Glutamatergic neuron (in vitro differentiated cells): ENCODE data around the gene EDNRA. TPM values are rescaled to one million over a fixed set of nuclear protein-coding genes. Genes with fewer than 3 reads are reported as not detected.

Experiments used
- DNase-seq: peaks from one replicate; pipeline ENCODE4 v3.0.0; 2022
- H3K27ac Mint-ChIP-seq: one replicate; pipeline ENCODE4 v1.8.0; 2020; ENCODE audit warnings: mild to moderate bottlenecking, mixed read lengths, inconsistent platforms; ENCODE audit not compliant: unreplicated experiment
- H3K27me3 Mint-ChIP-seq: one replicate; pipeline ENCODE4 v1.8.0; 2020; ENCODE audit warnings: mild to moderate bottlenecking, moderate library complexity, mixed read lengths, inconsistent platforms; ENCODE audit not compliant: unreplicated experiment
- H3K36me3 Mint-ChIP-seq: one replicate; pipeline ENCODE4 v1.8.0; 2020; ENCODE audit warnings: mild to moderate bottlenecking, mixed read lengths, inconsistent platforms; ENCODE audit not compliant: unreplicated experiment
- H3K4me1 Mint-ChIP-seq: one replicate; pipeline ENCODE4 v1.8.0; 2020; ENCODE audit warnings: mild to moderate bottlenecking, low read depth, mixed read lengths, inconsistent platforms; ENCODE audit not compliant: unreplicated experiment
- H3K4me3 Mint-ChIP-seq: one replicate; pipeline ENCODE4 v1.8.0; 2020; ENCODE audit warnings: mild to moderate bottlenecking, mixed read lengths, inconsistent platforms; ENCODE audit not compliant: unreplicated experiment
- H3K9me3 Mint-ChIP-seq: one replicate; pipeline ENCODE4 v1.8.0; 2020; ENCODE audit warnings: mild to moderate bottlenecking, moderate library complexity, mixed read lengths, inconsistent platforms; ENCODE audit not compliant: unreplicated experiment
- CTCF ChIP-seq: fragments of 200-600 bp; sonication (generic); IDR thresholded peaks from one replicate; pipeline ENCODE4 v1.5.0; 2021; ENCODE audit not compliant: partially characterized antibody, unreplicated experiment
- total RNA-seq: library from RNA; stranded (reverse); fragmentation: NEBNext Ultra II Directional; extraction: Animal tissue kit (Norgen Biotek cat#: 25700); gene quantifications from one replicate; pipeline ENCODE4 v1.2.1, GENCODE V29; 2021; ENCODE audit not compliant: unreplicated experiment

Gene EDNRA
- total RNA-seq, 1 donor from 2014 or later, result not detected

- Mint-ChIP-seq H3K36me3 (no peaks in the 10 kb centered on the region), H3K27me3 (peaks cover 4% of the 10 kb centered on the region), H3K4me1 (no peaks in the 10 kb centered on the region), H3K9me3 (no peaks in the 10 kb centered on the region), H3K27ac (no peak overlapping the region), H3K4me3 (no peak overlapping the region)
- DNase-seq, result no peak
- no peak for TF ChIP-seq CTCF
Measured at GRCh38 chr4:147485167-147485566, 4.3 kb downstream of the EDNRA start.

- no peaks in the 10 kb centered on the region for H3K9me3 Mint-ChIP-seq
- H3K4me1 Mint-ChIP-seq, result no peaks in the 10 kb centered on the region
- no peak overlapping the region for H3K4me3 Mint-ChIP-seq
- TF ChIP-seq CTCF, result no peak
- no peaks in the 10 kb centered on the region for H3K36me3 Mint-ChIP-seq
- H3K27me3 Mint-ChIP-seq, result no peaks in the 10 kb centered on the region
- no peak for DNase-seq
- H3K27ac Mint-ChIP-seq, result no peak overlapping the region
Measured at GRCh38 chr4:147487616-147488015, 6.7 kb downstream of the EDNRA start.

GRCh38 chr4:147488556-147488955, 7.7 kb downstream of the EDNRA start:
- Mint-ChIP-seq H3K9me3 (no peaks in the 10 kb centered on the region), H3K4me3 (no peak overlapping the region), H3K4me1 (no peaks in the 10 kb centered on the region), H3K27me3 (peaks cover 2% of the 10 kb centered on the region), H3K36me3 (no peaks in the 10 kb centered on the region), H3K27ac (no peak overlapping the region)
- TF ChIP-seq CTCF, result no peak
- DNase-seq, result no peak

- Mint-ChIP-seq H3K4me3 (no peak overlapping the region), H3K4me1 (peaks cover 4% of the 10 kb centered on the region), H3K27me3 (peaks cover 2% of the 10 kb centered on the region), H3K36me3 (no peaks in the 10 kb centered on the region), H3K27ac (no peak overlapping the region), H3K9me3 (no peaks in the 10 kb centered on the region)
- no peak for TF ChIP-seq CTCF
- DNase-seq, result no peak
Measured at GRCh38 chr4:147491086-147491485, 10.2 kb downstream of the EDNRA start.

GRCh38 chr4:147492306-147492705, 11.4 kb downstream of the EDNRA start:
- no peaks in the 10 kb centered on the region for H3K36me3 Mint-ChIP-seq
- no peak for TF ChIP-seq CTCF
- DNase-seq, result no peak
- H3K9me3 Mint-ChIP-seq, result no peaks in the 10 kb centered on the region
- H3K4me3 Mint-ChIP-seq, result no peak overlapping the region
- H3K27ac Mint-ChIP-seq, result no peak overlapping the region
- peaks cover 4% of the 10 kb centered on the region for H3K4me1 Mint-ChIP-seq
- H3K27me3 Mint-ChIP-seq, result peaks cover 2% of the 10 kb centered on the region
